H9 (cell line): ENCODE results near the gene SHISA4. TPM values are rescaled to one million over a fixed set of nuclear protein-coding genes. Genes with fewer than 3 reads are reported as not detected.

ENCODE experiments used
- DNase-seq: peaks from one replicate; pipeline ENCODE4 v3.0.0-alpha.2; 2017
- H2AFZ ChIP-seq: one replicate; pipeline ENCODE4 v1.6.1; 2013; ENCODE audit warnings: mild to moderate bottlenecking, low read length, control low read depth, moderate library complexity
- H2AK5ac ChIP-seq: 2 replicates; pipeline ENCODE4 v1.6.1; 2013; ENCODE audit warnings: low read length, control low read depth, mixed read lengths; ENCODE audit not compliant: insufficient read length
- H2BK120ac ChIP-seq: one replicate; pipeline ENCODE4 v1.6.1; 2013; ENCODE audit warnings: low read depth, mild to moderate bottlenecking, low read length, control low read depth, inconsistent platforms; ENCODE audit not compliant: poor library complexity, severe bottlenecking
- H2BK12ac ChIP-seq: 2 replicates; pipeline ENCODE4 v1.6.1; 2013; ENCODE audit warnings: low read length, control low read depth, mixed read lengths, low read depth; ENCODE audit not compliant: insufficient read length
- H2BK15ac ChIP-seq: 2 replicates; pipeline ENCODE4 v1.6.1; 2013; ENCODE audit warnings: low read depth, low read length, control low read depth
- H2BK20ac ChIP-seq: one replicate; pipeline ENCODE4 v1.6.1; 2013; ENCODE audit warnings: low read depth, mild to moderate bottlenecking, low read length, control low read depth, inconsistent platforms; ENCODE audit not compliant: poor library complexity, severe bottlenecking
- H2BK5ac ChIP-seq: 2 replicates; pipeline ENCODE4 v1.6.1; 2013; ENCODE audit warnings: low read length, control low read depth, mixed read lengths; ENCODE audit not compliant: insufficient read length
- H3K14ac ChIP-seq: 2 replicates; pipeline ENCODE4 v1.6.1; 2013; ENCODE audit warnings: low read length, control low read depth; ENCODE audit not compliant: insufficient read depth
- H3K18ac ChIP-seq: 2 replicates; pipeline ENCODE4 v1.6.1; 2013; ENCODE audit warnings: low read depth, mild to moderate bottlenecking, mixed read lengths, low read length, control low read depth; ENCODE audit not compliant: insufficient read length
- H3K23ac ChIP-seq: 2 replicates; pipeline ENCODE4 v1.6.1; 2013; ENCODE audit warnings: low read length, control low read depth, mixed read lengths, low read depth; ENCODE audit not compliant: insufficient read length
- H3K23me2 ChIP-seq: 2 replicates; pipeline ENCODE4 v1.6.1; 2013; ENCODE audit warnings: low read depth, mild to moderate bottlenecking, mixed read lengths, low read length, control low read depth; ENCODE audit not compliant: insufficient read length, poor library complexity, severe bottlenecking
- H3K27ac ChIP-seq: 2 replicates; pipeline ENCODE4 v1.5.1; 2013; ENCODE audit warnings: low read length, control low read depth, mixed read lengths, low read depth; ENCODE audit not compliant: insufficient read length
- H3K27me3 ChIP-seq: 2 replicates; pipeline ENCODE4 v1.6.1; 2013; ENCODE audit warnings: low read length, control low read depth, inconsistent platforms; ENCODE audit not compliant: insufficient read depth
- H3K4ac ChIP-seq: 2 replicates; pipeline ENCODE4 v1.6.1; 2013; ENCODE audit warnings: low read depth, mild to moderate bottlenecking, control low read depth, inconsistent platforms, low read length, moderate library complexity
- H3K4me1 ChIP-seq: 2 replicates; pipeline ENCODE4 v1.6.1; 2013; ENCODE audit warnings: low read length, control low read depth, inconsistent platforms; ENCODE audit not compliant: insufficient read depth
- H3K4me2 ChIP-seq: 2 replicates; pipeline ENCODE4 v1.6.1; 2013; ENCODE audit warnings: low read length, control low read depth, mixed read lengths; ENCODE audit not compliant: insufficient read length, insufficient read depth
- H3K56ac ChIP-seq: 2 replicates; pipeline ENCODE4 v1.6.1; 2013; ENCODE audit warnings: low read depth, mild to moderate bottlenecking, mixed read lengths, low read length, control low read depth; ENCODE audit not compliant: insufficient read length
- H3K79me1 ChIP-seq: 2 replicates; pipeline ENCODE4 v1.6.1; 2013; ENCODE audit warnings: low read depth, mild to moderate bottlenecking, moderate library complexity, low read length, control low read depth, inconsistent platforms; ENCODE audit not compliant: insufficient read depth, poor library complexity, severe bottlenecking
- H3K79me2 ChIP-seq: 2 replicates; pipeline ENCODE4 v1.6.1; 2013; ENCODE audit warnings: low read length, control low read depth, inconsistent platforms; ENCODE audit not compliant: insufficient read depth
- H3K9ac ChIP-seq: 2 replicates; pipeline ENCODE4 v1.6.1; 2013; ENCODE audit warnings: low read length, control low read depth, mixed read lengths; ENCODE audit not compliant: insufficient read length; ENCODE audit errors: extremely low read depth
- H3K9me3 ChIP-seq: one replicate; pipeline ENCODE4 v1.6.1; 2013; ENCODE audit warnings: low read depth, low read length, inconsistent platforms; ENCODE audit not compliant: control insufficient read depth
- H3T11ph ChIP-seq: one replicate; pipeline ENCODE4 v1.6.1; 2013; ENCODE audit warnings: mild to moderate bottlenecking, low read length, control low read depth, inconsistent platforms
- H4K20me1 ChIP-seq: one replicate; pipeline ENCODE4 v1.6.1; 2013; ENCODE audit not compliant: control insufficient read depth, insufficient read length, insufficient read depth
- H4K5ac ChIP-seq: 2 replicates; pipeline ENCODE4 v1.6.1; 2013; ENCODE audit warnings: low read depth, mild to moderate bottlenecking, mixed read lengths, low read length, control low read depth; ENCODE audit not compliant: insufficient read length
- H4K8ac ChIP-seq: replicated peaks from 2 replicates; pipeline ENCODE4 v1.6.1; 2013; ENCODE audit warnings: low read length, control low read depth, mixed read lengths, low read depth; ENCODE audit not compliant: insufficient read length
- H4K91ac ChIP-seq: 2 replicates; pipeline ENCODE4 v1.6.1; 2013; ENCODE audit warnings: low read depth, mild to moderate bottlenecking, moderate library complexity, mixed read lengths, low read length, control low read depth; ENCODE audit not compliant: insufficient read length
- H3K27ac Mint-ChIP-seq, 3 experiments: 2 replicates in 2 of 3; 3 replicates in 1 of 3; pipeline ENCODE4 v1.8.0; 2020 to 2021; ENCODE audit warnings: mixed read lengths in 3 of 3, mild to moderate bottlenecking in 1 of 3, moderate library complexity in 1 of 3
- H3K27me3 Mint-ChIP-seq: 2 replicates; pipeline ENCODE4 v1.8.0; 2021; ENCODE audit warnings: low read depth, mild to moderate bottlenecking, moderate library complexity, mixed read lengths
- H3K36me3 Mint-ChIP-seq, 3 experiments: 2 replicates in 2 of 3; 3 replicates in 1 of 3; pipeline ENCODE4 v1.8.0; 2020 to 2021; ENCODE audit warnings: low read depth in 3 of 3, mixed read lengths in 3 of 3; ENCODE audit not compliant: insufficient read depth in 1 of 3
- H3K4me1 Mint-ChIP-seq, 2 experiments: 2 replicates each; pipeline ENCODE4 v1.8.0; 2020; ENCODE audit warnings: mixed read lengths in 2 of 2
- H3K4me3 Mint-ChIP-seq, 2 experiments: 2 replicates in 1 of 2; 3 replicates in 1 of 2; pipeline ENCODE4 v1.8.0; 2020 to 2021; ENCODE audit warnings: mild to moderate bottlenecking in 2 of 2, mixed read lengths in 2 of 2, moderate library complexity in 1 of 2
- H3K9me3 Mint-ChIP-seq, 2 experiments: 2 replicates in 1 of 2; 3 replicates in 1 of 2; pipeline ENCODE4 v1.8.0; 2020; ENCODE audit warnings: mild to moderate bottlenecking in 2 of 2, mixed read lengths in 2 of 2, moderate library complexity in 1 of 2
- WGBS: extraction: QIAGEN DNeasy Blood & Tissue Kit; methylation state at CpG from one replicate; pipeline ENCODE4 v1.1.7; 2013; ENCODE audit warnings: missing lambda C conversion rate, low lambda C conversion rate, mixed read lengths; ENCODE audit not compliant: insufficient read length; ENCODE audit errors: extremely low coverage; 5-methylcytosine and 5-hydroxymethylcytosine counted together
- total RNA-seq: library from RNA; stranded (reverse); gene quantifications from 2 replicates; pipeline ENCODE4 v1.2.1, GENCODE V29; 2021
- TF ChIP-seq, protein P1 (sequence below): fragments of 200-600 bp; sonication (generic); conservative IDR thresholded peaks from 3 replicates; pipeline ENCODE4 v1.8.0; 2021; ENCODE audit warnings: antibody characterized with exemption, mild to moderate bottlenecking

The SHISA4 gene
- total RNA-seq, 1 experiment from 2014 or later: 6.3 TPM

DNA sequence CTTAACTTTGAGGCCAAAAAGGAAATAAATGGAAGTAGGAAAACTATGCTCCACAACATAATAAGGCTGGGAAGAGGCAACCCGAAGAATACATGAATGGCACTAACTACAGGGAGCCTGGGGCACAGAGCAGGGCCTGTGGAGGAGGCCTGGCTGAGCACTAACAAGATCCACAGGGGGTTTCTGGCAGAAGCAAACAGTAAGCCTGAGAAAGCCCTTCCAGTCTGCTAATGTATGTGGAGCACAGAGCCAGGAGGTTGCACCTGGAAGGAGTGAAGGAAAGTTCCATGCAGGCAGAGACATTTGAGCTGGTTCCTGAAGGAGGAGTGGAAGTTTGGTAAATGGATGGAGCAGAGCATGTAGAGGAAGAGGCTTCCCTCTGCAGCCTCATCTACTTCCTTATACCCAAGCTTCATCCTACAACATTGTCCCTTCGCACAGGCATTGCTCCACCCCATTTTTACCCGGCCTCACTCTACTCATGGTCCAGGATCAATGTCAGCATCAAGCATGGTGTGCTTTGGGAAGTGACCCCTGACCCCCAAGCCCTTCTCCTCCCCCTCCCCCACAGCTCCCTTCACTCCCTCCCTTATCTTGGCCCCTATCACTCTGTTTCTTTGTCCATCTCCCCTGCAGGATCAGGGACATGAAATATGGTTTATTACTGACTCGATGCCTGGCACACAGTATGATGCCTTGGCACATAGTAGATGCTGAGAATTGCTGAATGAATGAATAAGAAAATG lies 23.3 kb downstream of the SHISA4 start:
- no peak overlapping the region for H2BK5ac ChIP-seq
- H3K23me2 ChIP-seq: no peaks in the 10 kb centered on the region
- H2BK12ac ChIP-seq: no peak overlapping the region
- no peaks in the 10 kb centered on the region for H3K36me3 Mint-ChIP-seq
- no peak overlapping the region for H4K5ac ChIP-seq
- no peak overlapping the region for H2BK20ac ChIP-seq
- H3K4me1 ChIP-seq: no peaks in the 10 kb centered on the region
- H3K79me1 ChIP-seq: no peaks in the 10 kb centered on the region
- no peak overlapping the region for H3K4ac ChIP-seq
- no peaks in the 10 kb centered on the region for H4K20me1 ChIP-seq
- no peak overlapping the region for H3T11ph ChIP-seq
- H3K27ac ChIP-seq: no peak overlapping the region
- H3K79me2 ChIP-seq: no peaks in the 10 kb centered on the region
- H3K27me3 ChIP-seq: no peaks in the 10 kb centered on the region
- no peak overlapping the region for H3K56ac ChIP-seq
- H3K4me1 Mint-ChIP-seq: peaks cover 9 to 16% of the 10 kb centered on the region in 2 experiments
- H3K9me3 Mint-ChIP-seq: no peaks in the 10 kb centered on the region
- H3K4me3 Mint-ChIP-seq: no peak overlapping the region
- H2BK120ac ChIP-seq: no peak overlapping the region
- H3K27ac Mint-ChIP-seq: peak overlapping the region in 2 of 3 experiments; percentile 14 to 59; a peak in 3 of 7 replicates
- H3K18ac ChIP-seq: no peak overlapping the region
- no peak overlapping the region for H3K23ac ChIP-seq
- no peak overlapping the region for H2AFZ ChIP-seq
- no peak overlapping the region for H3K14ac ChIP-seq
- H3K9me3 ChIP-seq: no peaks in the 10 kb centered on the region
- no peak overlapping the region for H2BK15ac ChIP-seq
- H3K9ac ChIP-seq: no peak overlapping the region
- no peak overlapping the region for H4K91ac ChIP-seq
- TF ChIP-seq, protein P1, sequence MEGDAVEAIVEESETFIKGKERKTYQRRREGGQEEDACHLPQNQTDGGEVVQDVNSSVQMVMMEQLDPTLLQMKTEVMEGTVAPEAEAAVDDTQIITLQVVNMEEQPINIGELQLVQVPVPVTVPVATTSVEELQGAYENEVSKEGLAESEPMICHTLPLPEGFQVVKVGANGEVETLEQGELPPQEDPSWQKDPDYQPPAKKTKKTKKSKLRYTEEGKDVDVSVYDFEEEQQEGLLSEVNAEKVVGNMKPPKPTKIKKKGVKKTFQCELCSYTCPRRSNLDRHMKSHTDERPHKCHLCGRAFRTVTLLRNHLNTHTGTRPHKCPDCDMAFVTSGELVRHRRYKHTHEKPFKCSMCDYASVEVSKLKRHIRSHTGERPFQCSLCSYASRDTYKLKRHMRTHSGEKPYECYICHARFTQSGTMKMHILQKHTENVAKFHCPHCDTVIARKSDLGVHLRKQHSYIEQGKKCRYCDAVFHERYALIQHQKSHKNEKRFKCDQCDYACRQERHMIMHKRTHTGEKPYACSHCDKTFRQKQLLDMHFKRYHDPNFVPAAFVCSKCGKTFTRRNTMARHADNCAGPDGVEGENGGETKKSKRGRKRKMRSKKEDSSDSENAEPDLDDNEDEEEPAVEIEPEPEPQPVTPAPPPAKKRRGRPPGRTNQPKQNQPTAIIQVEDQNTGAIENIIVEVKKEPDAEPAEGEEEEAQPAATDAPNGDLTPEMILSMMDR: no peak
- no peak overlapping the region for H2AK5ac ChIP-seq
- no peak for DNase-seq
- H3K27me3 Mint-ChIP-seq: peaks cover 1% of the 10 kb centered on the region
- no CpG with 5 or more reads among the region's 4 CpGs for WGBS
- no peak overlapping the region for H4K8ac ChIP-seq
- H3K4me2 ChIP-seq: no peak overlapping the region
